ENCODE data around the gene OR13C4. TPM values are rescaled to one million over a fixed set of nuclear protein-coding genes. Genes with fewer than 3 reads are reported as not detected.
"Not testable (repeated sequence)": the region's sequence is repeated elsewhere in the genome, so short reads cannot be mapped to it uniquely, and the experiment has no call there.

The OR13C4 gene
- total RNA-seq, result not detected

DNA sequence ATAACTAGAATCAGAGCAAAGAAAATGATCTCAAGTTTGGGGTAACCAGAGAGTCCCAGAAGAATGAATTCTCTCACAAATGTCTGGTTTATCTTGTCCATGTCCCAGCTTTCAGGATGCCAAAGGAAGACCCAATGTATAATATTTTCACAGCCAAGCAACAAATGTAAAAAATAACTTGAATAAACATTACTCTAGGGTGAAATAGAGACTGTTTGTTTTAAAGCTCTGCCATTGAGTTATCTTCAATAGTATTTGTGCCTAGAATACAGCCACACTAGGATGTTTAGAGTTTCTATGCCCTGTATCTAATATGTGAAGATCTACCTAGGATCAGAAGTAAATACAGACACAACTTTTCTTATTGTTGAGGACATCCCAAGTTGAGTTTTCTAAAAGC is at the start of gene OR13C4:
OR13C4 (minus strand) TSS at position 101 of the 400 bp plus-strand sequence; CDS start at position 101, 0 bp downstream.
- ATAC-seq (replicated peaks in 1 of 2), result no peak
- H3K27ac Mint-ChIP-seq, result no peak within 1 kb of the TSS

GRCh38 chr9:104575456-104575855 is 48.4 kb upstream of the OR13C4 start:
- Mint-ChIP-seq H3K9me3 (peaks cover 6 to 8% of the 10 kb centered on the region in 2 donors), H3K4me3 (no peak overlapping the region), H3K27ac (no peak overlapping the region), H3K36me3 (ENCODE audit: insufficient read depth in 2 of 2) (no peaks in the 10 kb centered on the region), H3K4me1 (ENCODE audit: low read depth) (no peaks in the 10 kb centered on the region), H3K27me3 (ENCODE audit: low read depth) (no peaks in the 10 kb centered on the region)
- DNase-seq (no peak), ATAC-seq (replicated peaks in 1 of 2) (no peak)

More for the DNA sequence above, at the start of gene OR13C4:
- Mint-ChIP-seq H3K4me1 (ENCODE audit: low read depth) (no peaks in the 10 kb centered on the region), H3K36me3 (ENCODE audit: insufficient read depth in 2 of 2) (no peaks in the 10 kb centered on the region), H3K27me3 (ENCODE audit: low read depth) (no peaks in the 10 kb centered on the region), H3K4me3 (no peak within 1 kb of the TSS), H3K9me3 (no peaks in the 10 kb centered on the region)
- DNase-seq, result no peak

DNA sequence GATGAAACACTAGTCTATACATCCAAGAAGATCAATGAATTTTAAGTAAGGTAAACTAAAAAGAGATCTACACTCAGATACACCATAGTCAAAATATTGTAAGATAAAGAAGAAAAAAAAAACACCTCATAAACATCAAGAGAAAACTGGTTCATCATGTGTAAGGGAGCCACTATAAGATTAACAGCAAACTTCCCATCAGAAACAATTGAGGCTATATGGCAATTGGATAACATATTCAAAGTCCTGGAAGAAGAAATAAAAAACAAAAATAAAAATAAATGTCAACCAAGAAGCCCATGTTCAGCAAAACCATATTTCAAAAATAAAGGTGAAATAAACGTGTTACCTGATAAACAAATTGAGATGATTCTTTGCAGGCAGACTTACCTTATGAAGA is 45.6 kb upstream of the OR13C4 start:
- DNase-seq, result no peak
- Mint-ChIP-seq H3K4me3 (no peak overlapping the region), H3K9me3 (peaks cover 6 to 8% of the 10 kb centered on the region in 2 donors), H3K27me3 (ENCODE audit: low read depth) (no peaks in the 10 kb centered on the region), H3K27ac (no peak overlapping the region), H3K4me1 (ENCODE audit: low read depth) (no peaks in the 10 kb centered on the region), H3K36me3 (ENCODE audit: insufficient read depth in 2 of 2) (no peaks in the 10 kb centered on the region)
- no peak for ATAC-seq (replicated peaks in 1 of 2)

- Mint-ChIP-seq H3K4me3 (no peak within 1 kb of the TSS), H3K27ac (no peak within 1 kb of the TSS), H3K27me3 (ENCODE audit: low read depth) (no peaks in the 10 kb centered on the region), H3K36me3 (ENCODE audit: insufficient read depth in 2 of 2) (no peaks in the 10 kb centered on the region), H3K4me1 (ENCODE audit: low read depth) (no peaks in the 10 kb centered on the region), H3K9me3 (peaks cover 4 to 6% of the 10 kb centered on the region in 2 donors)
- no peak for ATAC-seq (replicated peaks in 1 of 2)
- no peak for DNase-seq
These were observed 41.9 kb upstream of the OR13C4 start, which contains the start of gene OR13C8 for GRCh38 chr9:104568868-104569267. Gene OR13C8, plus strand, starts transcription at chr9:104569168. Its CDS starts 0 bp downstream, at chr9:104569168.

GRCh38 chr9:104564358-104564757 is 37.3 kb upstream of the OR13C4 start:
- no peak overlapping the region for H3K27ac Mint-ChIP-seq
- ATAC-seq (replicated peaks in 1 of 2), result no peak

DNA sequence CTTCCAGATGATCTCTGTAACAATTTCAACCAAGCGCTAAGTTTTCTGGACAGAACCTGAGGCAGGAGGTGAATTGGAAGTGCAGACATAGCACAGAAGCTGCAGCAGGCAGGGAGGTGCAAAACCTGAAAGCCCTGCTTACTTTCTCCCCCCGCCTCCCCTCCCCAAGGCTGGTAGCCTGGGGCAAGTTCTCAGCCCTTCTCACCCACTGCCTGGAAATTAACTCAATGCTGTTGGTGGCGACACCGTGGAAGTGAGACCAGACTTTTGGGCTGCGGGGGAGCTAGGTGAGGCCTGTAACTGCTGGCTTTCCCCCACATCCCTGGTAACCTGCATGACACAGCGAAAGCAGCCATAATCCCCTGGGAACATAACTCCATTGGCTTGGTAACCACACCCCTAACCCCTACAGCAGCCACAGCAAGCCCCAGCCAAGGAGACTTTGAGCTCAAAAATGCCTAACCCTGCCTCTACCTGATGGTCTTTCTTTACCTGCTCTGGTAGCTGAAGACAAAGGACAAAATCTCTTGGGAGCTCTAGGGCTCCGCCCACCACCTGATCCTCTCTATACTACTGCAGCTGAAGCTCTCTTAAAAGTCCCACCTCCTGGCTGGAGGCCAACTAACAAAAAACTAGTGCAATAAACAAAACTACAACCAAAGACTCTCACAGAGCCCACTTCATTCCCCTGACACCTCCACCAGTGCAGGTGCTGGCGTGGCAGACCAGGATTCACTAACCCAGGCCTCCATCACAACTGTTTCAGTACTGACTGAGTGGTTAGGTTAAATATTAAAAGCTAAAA is 30.0 kb upstream of the OR13C4 start:
- ATAC-seq (replicated peaks in 1 of 2), result no peak
- Mint-ChIP-seq H3K27ac (no peak overlapping the region), H3K4me1 (ENCODE audit: low read depth) (no peaks in the 10 kb centered on the region), H3K36me3 (ENCODE audit: insufficient read depth in 2 of 2) (no peaks in the 10 kb centered on the region), H3K4me3 (no peak overlapping the region), H3K27me3 (ENCODE audit: low read depth) (no peaks in the 10 kb centered on the region), H3K9me3 (peaks cover 2 to 5% of the 10 kb centered on the region in 2 donors)
- DNase-seq, result no peak

More at GRCh38 chr9:104564358-104564757, 37.3 kb upstream of the OR13C4 start:
- Mint-ChIP-seq H3K27me3 (ENCODE audit: low read depth) (no peaks in the 10 kb centered on the region), H3K36me3 (ENCODE audit: insufficient read depth in 2 of 2) (no peaks in the 10 kb centered on the region), H3K9me3 (no peaks in the 10 kb centered on the region), H3K4me3 (no peak overlapping the region), H3K4me1 (ENCODE audit: low read depth) (no peaks in the 10 kb centered on the region)
- no peak for DNase-seq

DNA sequence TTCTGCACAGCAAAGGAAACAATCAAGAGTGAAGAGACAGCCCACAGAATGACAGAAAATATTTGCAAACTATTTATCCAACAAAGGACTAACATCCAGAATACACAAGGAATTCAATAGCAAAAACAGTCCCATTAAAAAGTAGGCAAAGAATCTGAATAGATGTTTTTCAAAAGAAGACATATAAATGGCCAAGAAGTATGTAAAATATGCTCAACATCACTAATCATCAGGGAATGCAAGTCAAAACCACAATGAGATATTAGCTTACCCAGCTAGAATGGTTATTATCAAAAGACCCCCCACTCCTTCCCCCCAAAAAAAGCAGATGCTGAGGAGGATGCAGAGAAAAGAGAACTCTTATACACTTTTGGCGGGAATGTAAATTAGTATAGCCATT is 28.5 kb upstream of the OR13C4 start:
- H3K4me1 Mint-ChIP-seq (ENCODE audit: low read depth), result no peaks in the 10 kb centered on the region
- H3K9me3 Mint-ChIP-seq, result peaks cover 2 to 5% of the 10 kb centered on the region in 2 donors
- ATAC-seq (replicated peaks in 1 of 2), result no peak
- no peak overlapping the region for H3K4me3 Mint-ChIP-seq
- H3K27me3 Mint-ChIP-seq (ENCODE audit: low read depth), result no peaks in the 10 kb centered on the region
- no peak for DNase-seq
- no peaks in the 10 kb centered on the region for H3K36me3 Mint-ChIP-seq (ENCODE audit: insufficient read depth in 2 of 2)
- no peak overlapping the region for H3K27ac Mint-ChIP-seq

GRCh38 chr9:104553261-104553660 is 26.3 kb upstream of the OR13C4 start:
- Mint-ChIP-seq H3K4me3 (no peak overlapping the region), H3K4me1 (ENCODE audit: low read depth) (no peaks in the 10 kb centered on the region), H3K36me3 (ENCODE audit: insufficient read depth in 2 of 2) (no peaks in the 10 kb centered on the region), H3K9me3 (peaks cover 2 to 5% of the 10 kb centered on the region in 2 donors), H3K27ac (no peak overlapping the region), H3K27me3 (ENCODE audit: low read depth) (no peaks in the 10 kb centered on the region)
- no peak for ATAC-seq (replicated peaks in 1 of 2)
- no peak for DNase-seq

- no peaks in the 10 kb centered on the region for H3K36me3 Mint-ChIP-seq (ENCODE audit: insufficient read depth in 2 of 2)
- no peaks in the 10 kb centered on the region for H3K4me1 Mint-ChIP-seq (ENCODE audit: low read depth)
- H3K27me3 Mint-ChIP-seq (ENCODE audit: low read depth), result no peaks in the 10 kb centered on the region
- DNase-seq (no peak), ATAC-seq (replicated peaks in 1 of 2) (no peak)
- H3K9me3 Mint-ChIP-seq, result no peaks in the 10 kb centered on the region
- no peak overlapping the region for H3K4me3 Mint-ChIP-seq
- no peak overlapping the region for H3K27ac Mint-ChIP-seq
These were observed 17.6 kb upstream of the OR13C4 start for GRCh38 chr9:104544644-104545043.

DNA sequence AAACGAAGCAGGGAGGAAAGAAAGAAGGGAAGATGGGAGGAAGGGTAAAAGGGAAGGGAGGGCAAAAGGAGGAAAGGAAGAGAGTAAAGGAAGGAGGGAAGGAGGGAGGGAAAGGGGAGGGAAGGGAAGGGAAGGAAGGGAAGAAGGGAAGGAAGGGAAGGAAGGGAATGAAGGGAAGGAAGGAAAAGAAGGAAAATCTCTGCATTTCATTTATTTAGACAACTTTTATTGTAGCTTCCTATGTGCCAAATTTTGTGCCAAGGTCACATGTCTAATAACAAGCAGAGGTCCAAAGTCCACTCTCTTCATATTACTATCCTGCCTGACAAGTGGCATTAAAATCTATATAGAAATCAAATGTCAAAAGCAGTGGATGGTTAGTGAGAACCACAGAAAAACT is 12.3 kb upstream of the OR13C4 start:
- no peaks in the 10 kb centered on the region for H3K4me1 Mint-ChIP-seq (ENCODE audit: low read depth)
- H3K9me3 Mint-ChIP-seq, result no peaks in the 10 kb centered on the region
- DNase-seq, result no peak
- no peak for ATAC-seq (replicated peaks in 1 of 2)
- H3K27me3 Mint-ChIP-seq (ENCODE audit: low read depth), result no peaks in the 10 kb centered on the region
- H3K36me3 Mint-ChIP-seq (ENCODE audit: insufficient read depth in 2 of 2), result no peaks in the 10 kb centered on the region
- no peak overlapping the region for H3K4me3 Mint-ChIP-seq
- no peak overlapping the region for H3K27ac Mint-ChIP-seq

DNA sequence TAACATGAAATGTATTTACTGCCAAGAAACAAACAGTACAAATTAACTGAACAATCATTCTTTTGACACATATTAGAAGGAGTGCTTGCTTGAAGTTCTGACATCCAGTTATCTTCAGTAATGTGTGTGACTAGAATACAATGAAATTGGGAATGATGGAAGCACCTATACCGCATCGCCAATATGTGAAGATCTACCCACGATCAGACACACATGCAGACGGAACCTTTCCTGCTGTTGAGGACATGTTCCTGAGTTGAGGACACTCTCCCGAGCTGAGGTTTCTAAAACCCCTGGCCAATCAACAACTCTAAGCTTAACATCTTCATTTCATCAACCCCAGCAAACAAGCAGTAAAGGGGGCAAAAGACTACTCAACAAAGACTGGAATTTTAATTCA is 9.7 kb upstream of the OR13C4 start, which contains the start of gene OR13C3:
OR13C3 (minus strand) TSS at position 101 of the 400 bp plus-strand sequence. CDS start 133 bp downstream, outside the sequence.
- Mint-ChIP-seq H3K36me3 (ENCODE audit: insufficient read depth in 2 of 2) (no peaks in the 10 kb centered on the region), H3K27me3 (ENCODE audit: low read depth) (no peaks in the 10 kb centered on the region), H3K4me3 (no peak within 1 kb of the TSS), H3K9me3 (no peaks in the 10 kb centered on the region), H3K4me1 (ENCODE audit: low read depth) (no peaks in the 10 kb centered on the region), H3K27ac (no peak within 1 kb of the TSS)
- no peak for ATAC-seq (replicated peaks in 1 of 2)
- DNase-seq, result no peak

DNA sequence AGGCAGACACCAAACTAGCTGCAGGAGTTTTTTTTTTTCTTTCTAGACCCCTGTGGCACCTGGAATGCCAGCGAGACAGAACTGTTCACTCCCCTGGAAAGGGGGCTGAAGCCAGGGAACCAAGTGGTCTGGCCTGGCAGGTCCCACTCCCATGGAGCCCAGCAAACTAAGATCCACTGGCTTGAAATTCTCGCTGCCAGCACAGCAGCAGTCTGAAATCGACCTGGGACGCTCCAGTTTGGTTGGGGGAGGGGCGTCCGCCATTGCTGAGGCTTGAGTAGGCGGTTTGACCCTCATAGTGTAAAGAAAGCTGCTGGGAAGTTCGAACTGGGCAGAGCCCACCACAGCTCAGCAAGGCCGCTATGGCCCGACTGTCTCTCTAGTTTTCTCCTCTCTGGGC is 6.8 kb downstream of the OR13C4 start:
- not testable (repeated sequence) for DNase-seq; ATAC-seq (replicated peaks in 1 of 2); H3K4me3 Mint-ChIP-seq; H3K4me1 Mint-ChIP-seq (ENCODE audit: low read depth); H3K27ac Mint-ChIP-seq; H3K36me3 Mint-ChIP-seq (ENCODE audit: insufficient read depth in 2 of 2); H3K27me3 Mint-ChIP-seq (ENCODE audit: low read depth); H3K9me3 Mint-ChIP-seq

DNA sequence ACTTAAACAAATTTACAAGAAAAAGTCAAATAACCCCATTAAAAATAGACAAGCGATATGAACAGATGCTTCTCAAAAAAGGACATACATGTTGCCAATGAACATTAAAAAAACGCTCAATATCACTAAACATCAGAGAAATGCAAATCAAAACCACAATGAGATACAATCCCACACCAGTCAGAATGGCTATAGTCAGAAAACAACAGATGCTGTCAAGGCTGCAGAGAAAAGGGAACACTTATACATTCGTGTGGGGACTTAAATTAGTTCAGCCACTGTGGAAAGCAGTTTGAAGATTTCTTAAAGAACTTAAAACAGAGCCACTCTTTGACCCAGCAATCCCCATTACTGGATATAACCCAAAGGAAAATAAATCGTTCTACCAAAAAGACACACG is 12.1 kb downstream of the OR13C4 start:
- ATAC-seq (replicated peaks in 1 of 2) (no peak), DNase-seq (no peak)
- Mint-ChIP-seq H3K36me3 (ENCODE audit: insufficient read depth in 2 of 2) (no peaks in the 10 kb centered on the region), H3K9me3 (peaks cover 0 to 2% of the 10 kb centered on the region in 2 donors), H3K4me1 (ENCODE audit: low read depth) (no peaks in the 10 kb centered on the region), H3K27me3 (ENCODE audit: low read depth) (no peaks in the 10 kb centered on the region), H3K27ac (no peak overlapping the region), H3K4me3 (no peak overlapping the region)

DNA sequence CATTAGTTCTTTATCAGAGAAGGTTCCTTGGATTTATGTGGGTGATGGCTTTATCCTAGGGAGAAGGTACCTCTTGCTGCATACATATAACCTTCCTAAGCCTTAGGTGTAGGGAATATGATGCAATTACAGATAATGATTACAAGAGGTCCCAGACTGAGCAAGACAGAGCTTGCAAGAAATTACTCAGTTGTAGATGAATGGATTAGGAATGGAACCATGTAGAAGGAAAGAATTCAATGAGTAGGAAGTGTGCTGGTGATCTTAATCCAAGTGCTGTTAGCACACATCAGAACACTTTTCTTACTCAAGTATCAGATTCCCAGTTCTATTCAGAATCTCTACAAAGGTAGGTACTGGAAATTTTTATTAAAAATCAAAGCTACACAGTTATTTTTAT is 20.4 kb downstream of the OR13C4 start:
- H3K9me3 Mint-ChIP-seq, result peaks cover 0 to 6% of the 10 kb centered on the region in 2 donors
- no peak overlapping the region for H3K4me3 Mint-ChIP-seq
- no peaks in the 10 kb centered on the region for H3K4me1 Mint-ChIP-seq (ENCODE audit: low read depth)
- no peak overlapping the region for H3K27ac Mint-ChIP-seq
- no peaks in the 10 kb centered on the region for H3K36me3 Mint-ChIP-seq (ENCODE audit: insufficient read depth in 2 of 2)
- H3K27me3 Mint-ChIP-seq (ENCODE audit: low read depth), result no peaks in the 10 kb centered on the region
- no peak for DNase-seq
- ATAC-seq (replicated peaks in 1 of 2), result no peak
